Middle frontal gyrus (tissue), 1 donor: ENCODE measurements around the gene OR7A17.

Source experiments
- DNase-seq: peaks from one replicate; pipeline ENCODE4 v3.0.0-alpha.2; 2015; ENCODE audit warnings: low spot score; ENCODE audit errors: extremely low spot score

The OR7A17 gene

GRCh38 chr19:14886032-14886431 lies at the start of gene OR7A17:
Gene OR7A17 (minus strand): TSS chr19:14886132. CDS start chr19:14881355, 4,777 bp downstream.
- DNase-seq: no peak

GRCh38 chr19:14933506-14933905 lies 47.6 kb upstream of the OR7A17 start:
- no peak for DNase-seq

GRCh38 chr19:14916848-14917247 lies 30.9 kb upstream of the OR7A17 start:
- DNase-seq: no peak

GRCh38 chr19:14915116-14915515 lies 29.2 kb upstream of the OR7A17 start:
- no peak for DNase-seq

- DNase-seq: no peak
Observed at GRCh38 chr19:14906711-14907110, 20.8 kb upstream of the OR7A17 start.

- no peak for DNase-seq
Observed at GRCh38 chr19:14901675-14902260, 15.8 kb upstream of the OR7A17 start.

GRCh38 chr19:14890643-14891379 lies 4.9 kb upstream of the OR7A17 start:
- no peak for DNase-seq

- no peak for DNase-seq
Observed at GRCh38 chr19:14889994-14890642, 4.2 kb upstream of the OR7A17 start.

- DNase-seq: no peak
Observed at GRCh38 chr19:14871619-14872230, 14.2 kb downstream of the OR7A17 start.

- no peak for DNase-seq
Observed at GRCh38 chr19:14868497-14868896, 17.4 kb downstream of the OR7A17 start.

GRCh38 chr19:14848822-14849221 lies 37.1 kb downstream of the OR7A17 start, which contains the start of gene OR7A10:
Gene OR7A10 (minus strand): TSS chr19:14848922. CDS start chr19:14841877, 7,045 bp downstream.
- DNase-seq: no peak

GRCh38 chr19:14843578-14843977 lies 42.4 kb downstream of the OR7A17 start:
- no peak for DNase-seq

GRCh38 chr19:14843169-14843568 lies 42.8 kb downstream of the OR7A17 start:
- DNase-seq: no peak

- no peak for DNase-seq
Observed at GRCh38 chr19:14840206-14840605, 45.7 kb downstream of the OR7A17 start.

- no peak for DNase-seq
Observed at GRCh38 chr19:14837391-14837790, 48.5 kb downstream of the OR7A17 start.

GRCh38 chr19:14835011-14835410 lies 50.9 kb downstream of the OR7A17 start, which contains the start of the genes OR7A5 and OR7C1:
Gene OR7A5 (minus strand): TSS chr19:14835185. CDS start chr19:14828241, 6,944 bp downstream.
Gene OR7C1 (minus strand): TSS chr19:14835185. CDS start chr19:14800136, 35,049 bp downstream.
- no peak for DNase-seq

- no peak for DNase-seq
Observed at GRCh38 chr19:14830702-14831101, 55.2 kb downstream of the OR7A17 start.
